Mononuclear cell (primary cell): Measurements from ENCODE around the gene CCDC88B. TPM values are rescaled to one million over a fixed set of nuclear protein-coding genes. Genes with fewer than 3 reads are reported as not detected.
A peak's percentile ranks its signal among the peaks of the same experiment; 100 is the strongest.

Experiments used
- H3K27me3 ChIP-seq: 2 replicates; pipeline ENCODE4 v1.6.0; 2011; ENCODE audit warnings: low read length, control low read depth; ENCODE audit not compliant: insufficient read depth
- H3K4me1 ChIP-seq: 2 replicates; pipeline ENCODE4 v1.5.1; 2011; ENCODE audit warnings: mild to moderate bottlenecking, low read length, control low read depth; ENCODE audit not compliant: insufficient read depth
- H3K4me3 ChIP-seq: 2 replicates; pipeline ENCODE4 v1.5.1; 2011; ENCODE audit warnings: mild to moderate bottlenecking, low read length, moderate library complexity
- H3K9me3 ChIP-seq: 2 replicates; pipeline ENCODE4 v1.5.1; 2011; ENCODE audit warnings: low read depth, mild to moderate bottlenecking, control low read depth, low read length
- total RNA-seq: library from RNA; depleted of rRNA; stranded (reverse); fragments of >200 nt; gene quantifications from one replicate; pipeline ENCODE4 v1.2.3, GENCODE V29; 2012

The CCDC88B gene, protein sequence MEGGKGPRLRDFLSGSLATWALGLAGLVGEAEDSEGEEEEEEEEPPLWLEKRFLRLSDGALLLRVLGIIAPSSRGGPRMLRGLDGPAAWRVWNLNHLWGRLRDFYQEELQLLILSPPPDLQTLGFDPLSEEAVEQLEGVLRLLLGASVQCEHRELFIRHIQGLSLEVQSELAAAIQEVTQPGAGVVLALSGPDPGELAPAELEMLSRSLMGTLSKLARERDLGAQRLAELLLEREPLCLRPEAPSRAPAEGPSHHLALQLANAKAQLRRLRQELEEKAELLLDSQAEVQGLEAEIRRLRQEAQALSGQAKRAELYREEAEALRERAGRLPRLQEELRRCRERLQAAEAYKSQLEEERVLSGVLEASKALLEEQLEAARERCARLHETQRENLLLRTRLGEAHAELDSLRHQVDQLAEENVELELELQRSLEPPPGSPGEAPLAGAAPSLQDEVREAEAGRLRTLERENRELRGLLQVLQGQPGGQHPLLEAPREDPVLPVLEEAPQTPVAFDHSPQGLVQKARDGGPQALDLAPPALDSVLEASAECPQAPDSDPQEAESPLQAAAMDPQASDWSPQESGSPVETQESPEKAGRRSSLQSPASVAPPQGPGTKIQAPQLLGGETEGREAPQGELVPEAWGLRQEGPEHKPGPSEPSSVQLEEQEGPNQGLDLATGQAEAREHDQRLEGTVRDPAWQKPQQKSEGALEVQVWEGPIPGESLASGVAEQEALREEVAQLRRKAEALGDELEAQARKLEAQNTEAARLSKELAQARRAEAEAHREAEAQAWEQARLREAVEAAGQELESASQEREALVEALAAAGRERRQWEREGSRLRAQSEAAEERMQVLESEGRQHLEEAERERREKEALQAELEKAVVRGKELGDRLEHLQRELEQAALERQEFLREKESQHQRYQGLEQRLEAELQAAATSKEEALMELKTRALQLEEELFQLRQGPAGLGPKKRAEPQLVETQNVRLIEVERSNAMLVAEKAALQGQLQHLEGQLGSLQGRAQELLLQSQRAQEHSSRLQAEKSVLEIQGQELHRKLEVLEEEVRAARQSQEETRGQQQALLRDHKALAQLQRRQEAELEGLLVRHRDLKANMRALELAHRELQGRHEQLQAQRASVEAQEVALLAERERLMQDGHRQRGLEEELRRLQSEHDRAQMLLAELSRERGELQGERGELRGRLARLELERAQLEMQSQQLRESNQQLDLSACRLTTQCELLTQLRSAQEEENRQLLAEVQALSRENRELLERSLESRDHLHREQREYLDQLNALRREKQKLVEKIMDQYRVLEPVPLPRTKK (N-terminal part only)
- total RNA-seq: 42.7 TPM

DNA sequence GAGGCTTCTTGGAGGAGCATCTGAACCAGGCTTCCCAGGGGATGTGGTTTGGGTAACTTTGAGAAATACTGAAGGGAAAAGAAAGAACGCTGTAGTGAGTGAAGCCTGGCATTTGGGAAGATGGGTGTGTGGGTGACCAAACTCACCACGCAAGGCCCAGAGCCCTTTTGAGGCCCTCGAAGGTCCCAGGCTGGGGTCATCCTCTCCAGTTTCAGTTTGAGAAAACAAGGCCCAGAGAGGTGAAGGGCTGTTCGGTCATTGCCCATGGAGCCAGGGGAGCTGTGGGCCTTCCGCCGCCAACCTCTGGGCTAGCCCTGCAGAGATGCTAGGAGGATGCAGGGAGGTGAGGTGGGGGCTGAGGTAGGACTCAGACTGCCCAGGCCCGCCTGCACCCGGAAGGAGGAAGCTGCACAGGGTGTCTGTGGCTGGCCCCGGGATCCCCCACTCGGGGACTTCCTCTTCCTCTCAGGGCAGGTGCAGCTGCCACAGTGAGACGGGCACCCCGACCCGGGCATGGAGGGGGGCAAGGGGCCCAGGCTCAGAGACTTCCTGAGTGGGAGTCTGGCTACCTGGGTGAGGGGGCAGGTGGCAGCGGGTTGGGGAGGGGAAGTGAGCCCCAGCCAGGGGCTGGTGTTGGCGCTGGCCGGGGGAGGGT, at the start of gene CCDC88B:
CCDC88B (plus strand) TSS at position 451 of the 655 bp plus-strand sequence; CDS start at position 514, 63 bp downstream.
- H3K27me3 ChIP-seq: no peaks in the 10 kb centered on the region
- H3K4me3 ChIP-seq: peak within 1 kb of the TSS; percentile 60
- peaks cover 51% of the 10 kb centered on the region for H3K4me1 ChIP-seq
- no peaks in the 10 kb centered on the region for H3K9me3 ChIP-seq

DNA sequence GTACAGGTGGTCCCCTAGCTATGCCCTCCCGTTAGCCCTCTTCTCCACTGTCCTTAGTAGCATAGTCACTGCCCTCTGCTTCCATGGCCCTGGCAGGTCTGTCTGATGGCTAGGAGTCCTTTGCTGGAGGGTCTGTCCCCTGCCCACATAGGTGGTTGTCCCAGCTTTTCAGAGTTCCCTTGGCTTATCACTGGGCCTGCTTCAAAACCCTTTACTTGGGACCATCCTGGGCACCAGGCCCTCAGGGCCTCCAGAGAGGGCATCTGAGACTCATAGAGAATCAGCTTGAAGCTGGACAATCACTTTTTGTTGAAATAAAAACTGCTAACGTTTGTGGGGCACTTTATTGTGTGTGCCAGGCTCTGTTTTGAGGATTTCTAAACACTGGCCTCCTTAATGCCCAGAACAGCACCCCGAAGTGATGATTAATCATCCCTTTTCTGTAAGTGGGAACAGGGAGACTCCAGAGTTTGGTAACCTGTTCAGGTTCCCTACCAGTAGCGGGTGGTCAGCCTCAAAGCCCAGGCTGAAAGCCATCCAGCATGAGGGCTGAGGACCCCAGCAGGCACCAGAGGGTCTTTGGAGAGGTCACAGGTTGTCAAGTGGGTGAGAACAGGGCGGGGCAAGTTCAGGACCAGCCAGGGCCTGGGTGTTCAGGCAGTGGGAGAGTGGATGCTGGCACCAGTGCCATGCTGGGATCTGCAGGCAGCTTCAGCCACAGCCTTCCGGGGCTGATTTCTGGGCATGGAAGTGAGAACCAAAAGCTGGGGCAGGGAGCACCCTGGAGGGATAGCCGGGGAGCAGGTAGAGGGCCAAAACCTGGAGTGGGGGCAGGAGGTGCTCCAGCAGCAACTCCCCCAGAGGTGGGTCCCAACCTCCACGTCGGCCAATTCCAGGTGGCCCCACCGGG, 49.4 kb upstream of the CCDC88B start:
- no peaks in the 10 kb centered on the region for H3K9me3 ChIP-seq
- H3K4me3 ChIP-seq: no peak overlapping the region
- H3K27me3 ChIP-seq: peaks cover 49% of the 10 kb centered on the region
- H3K4me1 ChIP-seq: peaks cover 24% of the 10 kb centered on the region

DNA sequence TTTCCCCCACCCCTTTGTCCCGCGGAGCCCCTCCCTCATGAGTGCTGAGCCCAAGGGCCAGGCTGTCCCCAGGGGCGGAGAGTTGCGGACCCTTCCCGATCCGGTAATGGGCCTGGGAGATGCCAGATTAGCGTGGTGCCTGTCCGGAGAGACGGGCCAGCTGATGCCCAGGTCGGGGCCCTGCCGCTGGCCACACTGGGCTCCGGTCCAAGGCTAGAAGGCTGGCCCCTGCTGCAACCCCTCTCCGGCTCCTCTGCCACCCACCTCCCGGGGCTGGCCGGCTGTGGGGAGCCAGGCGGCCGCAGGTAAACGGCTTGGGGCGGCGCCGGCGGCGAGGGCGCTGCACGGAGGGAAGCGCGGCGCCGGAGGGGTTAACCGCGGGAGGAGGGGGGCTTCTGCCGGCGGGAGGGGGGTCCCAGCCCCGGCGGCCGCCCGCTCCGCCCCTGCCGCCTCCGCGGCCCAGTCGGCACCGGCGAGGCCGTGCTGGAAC, 48.7 kb upstream of the CCDC88B start, which contains the start of gene KCNK4:
KCNK4 (plus strand) TSS at position 41 of the 490 bp plus-strand sequence. CDS start 1,717 bp downstream, outside the sequence.
- Histone ChIP-seq H3K4me3 (no peak within 1 kb of the TSS), H3K9me3 (no peaks in the 10 kb centered on the region), H3K4me1 (peaks cover 18% of the 10 kb centered on the region), H3K27me3 (peaks cover 56% of the 10 kb centered on the region)

DNA sequence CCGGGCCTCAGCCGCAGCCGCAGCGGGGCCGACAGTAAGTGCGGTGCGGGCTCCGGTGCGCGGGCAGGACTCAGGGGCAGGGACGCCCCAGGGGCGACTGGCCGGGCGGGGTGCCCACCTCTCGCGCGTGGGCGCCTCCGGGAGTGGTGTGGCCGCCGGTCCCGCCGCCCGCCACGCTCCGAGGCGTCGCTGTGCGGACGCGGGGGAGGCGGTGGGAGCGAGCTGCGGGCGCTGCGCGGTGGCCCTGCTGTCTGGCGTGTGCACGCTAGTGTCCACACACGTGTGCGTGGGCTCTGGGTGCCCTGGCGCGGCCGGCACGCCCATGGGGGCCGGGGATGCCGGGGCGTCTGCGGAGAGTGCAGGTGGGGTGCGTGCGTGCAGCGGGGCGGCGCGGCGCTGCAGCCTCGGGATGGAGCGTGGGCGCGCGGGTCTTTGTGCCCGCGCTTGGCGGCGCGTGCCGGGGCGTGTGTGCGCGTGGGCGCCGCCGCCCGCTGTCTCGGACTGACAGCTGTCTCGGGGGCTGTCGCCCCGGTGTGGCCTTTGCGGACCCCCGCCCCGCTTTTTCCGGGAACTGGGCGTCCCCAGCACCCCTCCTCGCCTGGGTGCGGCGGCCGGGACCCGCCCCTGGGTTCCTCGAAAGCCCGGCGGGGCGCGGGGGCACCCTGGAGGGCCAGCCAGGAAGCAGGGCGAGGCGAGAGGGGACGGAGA, 48.1 kb upstream of the CCDC88B start:
- Histone ChIP-seq H3K9me3 (no peaks in the 10 kb centered on the region), H3K4me3 (no peak overlapping the region), H3K27me3 (peaks cover 62% of the 10 kb centered on the region), H3K4me1 (peaks cover 16% of the 10 kb centered on the region)

DNA sequence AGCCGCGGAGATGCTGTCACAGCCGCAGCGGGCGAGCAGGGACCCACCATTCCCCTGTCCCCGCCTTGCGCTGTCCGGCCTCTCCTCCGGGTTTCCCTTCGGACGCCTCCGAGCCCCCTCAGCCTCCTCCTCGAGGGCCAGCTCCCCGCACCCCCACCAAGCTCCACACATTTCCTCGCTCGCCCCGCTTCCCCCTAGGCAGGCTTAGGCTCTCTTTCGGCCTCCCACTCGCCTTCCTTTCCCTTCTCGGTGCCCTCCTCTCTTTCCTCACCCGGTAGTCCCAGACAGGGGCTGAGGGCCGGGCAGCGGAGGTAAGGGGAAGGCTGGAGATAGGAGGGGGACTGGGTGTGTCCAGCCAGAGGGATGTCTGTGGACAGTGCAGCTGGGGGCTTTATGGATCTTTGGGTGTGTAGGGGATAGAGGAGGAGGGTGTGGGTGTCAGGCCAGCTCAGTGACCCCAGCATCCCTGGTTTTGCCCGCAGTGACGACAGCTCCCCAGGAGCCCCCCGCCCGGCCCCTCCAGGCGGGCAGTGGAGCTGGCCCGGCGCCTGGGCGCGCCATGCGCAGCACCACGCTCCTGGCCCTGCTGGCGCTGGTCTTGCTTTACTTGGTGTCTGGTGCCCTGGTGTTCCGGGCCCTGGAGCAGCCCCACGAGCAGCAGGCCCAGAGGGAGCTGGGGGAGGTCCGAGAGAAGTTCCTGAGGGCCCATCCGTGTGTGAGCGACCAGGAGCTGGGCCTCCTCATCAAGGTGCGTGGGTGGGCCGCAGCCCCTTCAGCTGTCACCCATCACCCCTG, 47.3 kb upstream of the CCDC88B start:
- Histone ChIP-seq H3K27me3 (peaks cover 69% of the 10 kb centered on the region), H3K9me3 (no peaks in the 10 kb centered on the region), H3K4me1 (peaks cover 16% of the 10 kb centered on the region), H3K4me3 (no peak overlapping the region)

DNA sequence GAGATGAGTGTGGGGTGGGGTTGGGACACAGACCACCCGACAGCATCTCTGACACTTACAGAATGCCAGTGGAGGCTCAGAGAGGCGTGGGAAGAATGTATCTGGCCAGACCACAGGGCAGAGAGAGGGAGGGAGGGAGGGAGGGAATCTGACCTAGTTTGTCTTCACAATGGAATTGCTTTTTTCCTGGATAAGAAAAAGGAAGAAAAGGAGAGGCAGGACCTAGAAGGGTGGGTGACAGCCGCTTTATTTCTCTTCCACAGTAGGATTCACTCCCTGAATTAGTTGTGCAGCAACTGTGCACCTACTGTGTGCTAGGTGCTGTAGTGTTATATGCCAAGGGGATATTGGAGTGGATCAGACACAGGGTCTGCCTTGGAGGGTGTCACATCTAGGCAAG, 45.2 kb upstream of the CCDC88B start:
- H3K9me3 ChIP-seq: no peaks in the 10 kb centered on the region
- peaks cover 25% of the 10 kb centered on the region for H3K4me1 ChIP-seq
- H3K27me3 ChIP-seq: peaks cover 91% of the 10 kb centered on the region
- H3K4me3 ChIP-seq: no peak overlapping the region

DNA sequence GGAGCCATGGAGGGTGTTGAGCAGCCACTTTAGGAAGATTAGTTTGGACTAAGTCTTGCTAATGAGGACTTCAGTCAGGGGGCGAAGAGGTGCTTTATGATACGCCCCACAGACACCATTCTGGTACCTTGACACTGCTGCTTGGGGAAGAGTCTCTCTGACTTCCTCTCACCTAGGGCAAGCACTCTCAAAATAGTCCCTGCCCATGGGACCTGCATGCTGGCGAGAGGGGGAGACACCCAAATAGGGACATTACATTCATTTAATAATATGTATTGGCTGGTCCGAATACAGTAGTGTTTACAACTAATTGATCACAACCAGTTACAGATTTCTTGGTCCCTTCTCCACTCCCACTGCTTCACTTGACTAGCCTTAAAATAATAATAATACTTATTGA, 44.2 kb upstream of the CCDC88B start:
- H3K27me3 ChIP-seq: peaks cover 92% of the 10 kb centered on the region
- peaks cover 35% of the 10 kb centered on the region for H3K4me1 ChIP-seq
- H3K9me3 ChIP-seq: no peaks in the 10 kb centered on the region
- no peak overlapping the region for H3K4me3 ChIP-seq

DNA sequence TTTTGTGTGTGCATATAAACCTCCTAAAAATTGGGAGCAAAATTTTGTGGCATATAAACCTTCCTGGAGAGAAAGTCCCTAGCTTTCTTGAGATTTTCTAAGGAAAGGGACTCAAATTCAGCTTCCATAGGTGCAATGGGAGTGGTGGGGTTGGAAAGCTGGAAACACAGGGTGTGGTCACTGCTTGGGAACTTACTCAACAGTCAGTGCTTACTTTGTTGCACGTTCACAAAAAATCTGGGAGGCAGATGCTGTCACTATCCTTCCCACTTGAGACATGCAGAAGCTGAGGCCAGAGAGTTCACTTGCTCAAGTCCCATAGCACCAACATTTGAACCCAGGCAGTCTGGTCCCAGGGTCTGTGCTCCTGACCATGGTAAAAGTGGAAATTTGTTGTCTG, 43.8 kb upstream of the CCDC88B start:
- Histone ChIP-seq H3K9me3 (no peaks in the 10 kb centered on the region), H3K4me3 (no peak overlapping the region), H3K27me3 (peaks cover 90% of the 10 kb centered on the region), H3K4me1 (peaks cover 38% of the 10 kb centered on the region)

DNA sequence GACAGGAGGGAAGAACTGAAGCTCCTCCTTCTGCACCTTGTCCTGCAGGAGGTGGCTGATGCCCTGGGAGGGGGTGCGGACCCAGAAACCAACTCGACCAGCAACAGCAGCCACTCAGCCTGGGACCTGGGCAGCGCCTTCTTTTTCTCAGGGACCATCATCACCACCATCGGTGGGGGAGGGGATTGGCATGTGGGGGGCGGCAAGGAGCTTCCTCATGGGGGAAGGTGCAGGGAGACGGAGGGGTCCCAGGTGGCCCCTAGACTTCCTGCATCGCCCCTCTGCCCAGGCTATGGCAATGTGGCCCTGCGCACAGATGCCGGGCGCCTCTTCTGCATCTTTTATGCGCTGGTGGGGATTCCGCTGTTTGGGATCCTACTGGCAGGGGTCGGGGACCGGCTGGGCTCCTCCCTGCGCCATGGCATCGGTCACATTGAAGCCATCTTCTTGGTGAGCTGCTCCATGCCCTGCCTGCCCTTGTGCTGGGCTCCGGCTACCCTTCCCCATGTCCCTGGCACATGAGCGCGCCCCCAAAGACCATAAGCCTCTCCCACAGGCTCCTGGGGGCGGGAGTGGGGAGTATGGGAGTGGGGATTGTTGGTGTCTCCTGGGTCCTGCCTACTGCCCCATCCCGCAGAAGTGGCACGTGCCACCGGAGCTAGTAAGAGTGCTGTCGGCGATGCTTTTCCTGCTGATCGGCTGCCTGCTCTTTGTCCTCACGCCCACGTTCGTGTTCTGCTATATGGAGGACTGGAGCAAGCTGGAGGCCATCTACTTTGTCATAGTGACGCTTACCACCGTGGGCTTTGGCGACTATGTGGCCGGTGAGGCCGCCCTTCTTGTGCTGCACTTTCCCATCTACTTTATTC, 42.9 kb upstream of the CCDC88B start:
- Histone ChIP-seq H3K27me3 (peaks cover 91% of the 10 kb centered on the region), H3K9me3 (no peaks in the 10 kb centered on the region), H3K4me1 (peaks cover 35% of the 10 kb centered on the region), H3K4me3 (no peak overlapping the region)

DNA sequence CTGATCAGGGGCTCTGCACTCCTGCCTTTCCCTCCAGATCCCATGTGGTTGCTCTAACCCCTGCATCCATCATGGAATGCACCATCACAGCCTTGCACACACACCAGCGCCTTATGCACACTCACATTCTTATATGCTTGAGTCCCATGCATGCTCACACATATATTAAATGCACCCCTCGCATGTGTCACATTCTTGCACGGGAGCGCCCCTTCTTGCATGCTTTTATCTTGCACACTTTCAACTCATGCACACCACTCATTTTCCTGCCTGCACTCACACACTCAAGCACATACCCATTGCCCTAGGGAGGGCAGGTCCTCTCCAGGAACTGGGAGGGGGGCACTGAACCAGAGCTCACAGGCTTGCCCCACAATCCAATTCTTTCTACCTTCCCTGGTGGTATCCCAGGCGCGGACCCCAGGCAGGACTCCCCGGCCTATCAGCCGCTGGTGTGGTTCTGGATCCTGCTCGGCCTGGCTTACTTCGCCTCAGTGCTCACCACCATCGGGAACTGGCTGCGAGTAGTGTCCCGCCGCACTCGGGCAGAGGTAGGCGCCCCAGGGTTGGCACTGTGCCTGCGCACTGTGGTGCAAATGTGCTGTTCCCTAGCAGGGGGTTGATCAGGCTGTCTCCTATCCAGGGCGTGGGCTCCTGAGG, 42.2 kb upstream of the CCDC88B start:
- Histone ChIP-seq H3K27me3 (peaks cover 84% of the 10 kb centered on the region), H3K4me3 (no peak overlapping the region), H3K4me1 (peaks cover 28% of the 10 kb centered on the region), H3K9me3 (no peaks in the 10 kb centered on the region)
